WTC11 (cell line): ENCODE measurements around the gene ATP2C1. TPM values are rescaled to one million over a fixed set of nuclear protein-coding genes. Genes with fewer than 3 reads are reported as not detected.

ENCODE experiments used
- ATAC-seq: fragments of 200-7000 bp; cut with Tn5 transposase; 2 replicates; pipeline ENCODE4 v1.10.0; 2021; ENCODE audit warnings: mild to moderate bottlenecking, moderate library complexity
- CTCF ChIA-PET: fragments of 300-600 bp; sonication (Branson Sonifier 250); formaldehyde crosslinking; loops from one replicate; lab custom pipeline; 2021; ENCODE audit warnings: antibody characterized with exemption; lab: Charles Lee
- POLR2A ChIA-PET: fragments of 350-600 bp; sonication (Branson Sonifier 250); formaldehyde crosslinking; loops from one replicate; lab custom pipeline; 2021; ENCODE audit warnings: antibody characterized with exemption; lab: Charles Lee
- DNase-seq: peaks from one replicate; pipeline ENCODE4 v3.0.0; 2021; ENCODE audit warnings: low spot score
- H3K27ac Mint-ChIP-seq: 2 replicates; pipeline ENCODE4 v1.8.0; 2021; ENCODE audit warnings: mixed read lengths
- H3K27me3 Mint-ChIP-seq: 2 replicates; pipeline ENCODE4 v1.8.0; 2021; ENCODE audit warnings: low read depth, mild to moderate bottlenecking, moderate library complexity, mixed read lengths
- H3K36me3 Mint-ChIP-seq: 2 replicates; pipeline ENCODE4 v1.8.0; 2021; ENCODE audit warnings: mixed read lengths
- H3K4me1 Mint-ChIP-seq: 2 replicates; pipeline ENCODE4 v1.8.0; 2022; ENCODE audit warnings: mixed read lengths
- H3K4me3 Mint-ChIP-seq: 2 replicates; pipeline ENCODE4 v1.8.0; 2021; ENCODE audit warnings: mild to moderate bottlenecking, moderate library complexity, mixed read lengths
- H3K9me3 Mint-ChIP-seq: 2 replicates; pipeline ENCODE4 v1.8.0; 2021; ENCODE audit warnings: mixed read lengths
- ATF1 ChIP-seq: sonication (generic); formaldehyde crosslinking; IDR thresholded peaks from 2 replicates; pipeline ENCODE4 v1.8.1; 2023; ENCODE audit warnings: mild to moderate bottlenecking, moderate library complexity, missing genetic modification reagents
- EMX1 ChIP-seq: fragments of 250-450 bp; sonication (Bioruptor Pico); IDR thresholded peaks from 2 replicates; pipeline ENCODE4 v1.8.0; 2021; ENCODE audit warnings: mild to moderate bottlenecking
- ERG ChIP-seq: fragments of 250-450 bp; sonication (Bioruptor Pico); IDR thresholded peaks from 2 replicates; pipeline ENCODE4 v1.8.0; 2021; ENCODE audit warnings: mild to moderate bottlenecking
- ETV6 ChIP-seq: sonication (generic); formaldehyde crosslinking; IDR thresholded peaks from 2 replicates; pipeline ENCODE4 v1.8.1; 2022; ENCODE audit warnings: mild to moderate bottlenecking, missing genetic modification reagents
- FOXP1 ChIP-seq: sonication (generic); formaldehyde crosslinking; IDR thresholded peaks from 2 replicates; pipeline ENCODE4 v1.8.0; 2022; ENCODE audit warnings: missing genetic modification reagents, mild to moderate bottlenecking, moderate library complexity, borderline replicate concordance
- GRHL2 ChIP-seq: fragments of 250-450 bp; sonication (Bioruptor Pico); IDR thresholded peaks from 2 replicates; pipeline ENCODE4 v1.8.0; 2022; ENCODE audit warnings: mild to moderate bottlenecking, moderate library complexity; ENCODE audit not compliant: insufficient replicate concordance, severe bottlenecking
- GTF2I ChIP-seq: fragments of 250-450 bp; sonication (Bioruptor Pico); conservative IDR thresholded peaks from 2 replicates; pipeline ENCODE4 v1.4.0; 2021; ENCODE audit warnings: mild to moderate bottlenecking
- HMGXB4 ChIP-seq: sonication (generic); formaldehyde crosslinking; IDR thresholded peaks from 2 replicates; pipeline ENCODE4 v1.8.1; 2023; ENCODE audit warnings: mild to moderate bottlenecking, moderate library complexity, missing genetic modification reagents
- IRF1 ChIP-seq: sonication (generic); formaldehyde crosslinking; IDR thresholded peaks from 2 replicates; pipeline ENCODE4 v1.8.0; 2023; ENCODE audit warnings: missing genetic modification reagents
- JAZF1 ChIP-seq: fragments of 250-450 bp; sonication (Bioruptor Pico); IDR thresholded peaks from 2 replicates; pipeline ENCODE4 v1.9.0; 2021; ENCODE audit warnings: moderate library complexity, mild to moderate bottlenecking, inconsistent platforms
- NFATC4 ChIP-seq: fragments of 250-450 bp; sonication (Bioruptor Pico); IDR thresholded peaks from 2 replicates; pipeline ENCODE4 v1.9.0; 2021; ENCODE audit warnings: mild to moderate bottlenecking
- NR1H2 ChIP-seq: sonication (generic); formaldehyde crosslinking; IDR thresholded peaks from 2 replicates; pipeline ENCODE4 v1.9.0; 2021; ENCODE audit warnings: mild to moderate bottlenecking, moderate library complexity, missing genetic modification reagents
- PRDM15 ChIP-seq: sonication (generic); formaldehyde crosslinking; IDR thresholded peaks from 2 replicates; pipeline ENCODE4 v1.8.0; 2022; ENCODE audit warnings: missing genetic modification reagents
- RELA ChIP-seq: sonication (generic); formaldehyde crosslinking; IDR thresholded peaks from 2 replicates; pipeline ENCODE4 v1.8.1; 2022; ENCODE audit warnings: missing genetic modification reagents, mild to moderate bottlenecking, borderline replicate concordance
- SP1 ChIP-seq: sonication (generic); formaldehyde crosslinking; conservative IDR thresholded peaks from 2 replicates; pipeline ENCODE4 v1.8.1; 2022; ENCODE audit warnings: missing genetic modification reagents
- TP53 ChIP-seq: sonication (generic); formaldehyde crosslinking; IDR thresholded peaks from 2 replicates; pipeline ENCODE4 v1.8.1; 2023; ENCODE audit warnings: mild to moderate bottlenecking, missing genetic modification reagents
- ZMAT4 ChIP-seq: fragments of 250-450 bp; sonication (Bioruptor Pico); IDR thresholded peaks from 2 replicates; pipeline ENCODE4 v1.9.0; 2021; ENCODE audit warnings: mild to moderate bottlenecking
- ZNF121 ChIP-seq: sonication (generic); formaldehyde crosslinking; IDR thresholded peaks from 2 replicates; pipeline ENCODE4 v1.8.0; 2023; ENCODE audit warnings: missing genetic modification reagents
- ZNF138 ChIP-seq: sonication (generic); formaldehyde crosslinking; conservative IDR thresholded peaks from 2 replicates; pipeline ENCODE4 v1.8.1; 2022; ENCODE audit warnings: mild to moderate bottlenecking, moderate library complexity, missing genetic modification reagents
- ZNF396 ChIP-seq: fragments of 250-450 bp; sonication (Bioruptor Pico); IDR thresholded peaks from 2 replicates; pipeline ENCODE4 v1.8.0; 2021; ENCODE audit warnings: mild to moderate bottlenecking, moderate library complexity, borderline replicate concordance
- ZNF671 ChIP-seq: fragments of 250-450 bp; sonication (Bioruptor Pico); IDR thresholded peaks from 2 replicates; pipeline ENCODE4 v1.8.0; 2021; ENCODE audit warnings: mild to moderate bottlenecking
- ZSCAN18 ChIP-seq: fragments of 250-450 bp; sonication (Bioruptor Pico); IDR thresholded peaks from 2 replicates; pipeline ENCODE4 v2.1.2; 2022; ENCODE audit warnings: mild to moderate bottlenecking, moderate library complexity
- total RNA-seq: library from RNA; stranded (reverse); gene quantifications from 3 replicates; pipeline ENCODE4 v1.2.3, GENCODE V29; 2021
- TF ChIP-seq, protein P1 (sequence below): sonication (generic); formaldehyde crosslinking; conservative IDR thresholded peaks from 2 replicates; pipeline ENCODE4 v1.8.1; 2023; ENCODE audit warnings: mild to moderate bottlenecking, low read depth, missing genetic modification reagents, moderate library complexity
- TF ChIP-seq, protein P2 (sequence below): sonication (generic); formaldehyde crosslinking; IDR thresholded peaks from 2 replicates; pipeline ENCODE4 v1.8.1; 2022; ENCODE audit warnings: low read depth, mild to moderate bottlenecking, moderate library complexity, missing genetic modification reagents, borderline replicate concordance

Gene ATP2C1
- total RNA-seq, 1 experiment from 2014 or later: 62.5 TPM

DNA sequence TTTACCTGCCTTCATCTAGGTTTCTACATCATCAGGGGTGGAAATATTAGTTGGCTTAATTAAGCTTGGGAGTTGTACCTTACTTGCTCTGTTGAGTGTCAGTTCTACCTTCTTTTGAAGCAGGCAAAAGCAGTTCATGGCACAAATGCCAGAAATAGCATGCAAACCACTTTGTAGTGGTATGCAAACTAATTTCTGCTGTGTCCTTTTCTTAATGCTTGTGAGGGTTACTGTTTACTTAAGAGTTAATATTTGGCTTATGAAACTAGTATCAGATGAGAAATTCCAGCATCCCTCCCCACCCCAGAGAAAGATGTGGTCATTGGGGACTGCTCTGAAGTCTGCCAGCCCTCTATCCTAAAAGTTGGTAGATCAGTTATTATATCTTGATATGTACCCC, 7.1 kb downstream of the ATP2C1 start (continued):
- TF ChIP-seq, protein P1, sequence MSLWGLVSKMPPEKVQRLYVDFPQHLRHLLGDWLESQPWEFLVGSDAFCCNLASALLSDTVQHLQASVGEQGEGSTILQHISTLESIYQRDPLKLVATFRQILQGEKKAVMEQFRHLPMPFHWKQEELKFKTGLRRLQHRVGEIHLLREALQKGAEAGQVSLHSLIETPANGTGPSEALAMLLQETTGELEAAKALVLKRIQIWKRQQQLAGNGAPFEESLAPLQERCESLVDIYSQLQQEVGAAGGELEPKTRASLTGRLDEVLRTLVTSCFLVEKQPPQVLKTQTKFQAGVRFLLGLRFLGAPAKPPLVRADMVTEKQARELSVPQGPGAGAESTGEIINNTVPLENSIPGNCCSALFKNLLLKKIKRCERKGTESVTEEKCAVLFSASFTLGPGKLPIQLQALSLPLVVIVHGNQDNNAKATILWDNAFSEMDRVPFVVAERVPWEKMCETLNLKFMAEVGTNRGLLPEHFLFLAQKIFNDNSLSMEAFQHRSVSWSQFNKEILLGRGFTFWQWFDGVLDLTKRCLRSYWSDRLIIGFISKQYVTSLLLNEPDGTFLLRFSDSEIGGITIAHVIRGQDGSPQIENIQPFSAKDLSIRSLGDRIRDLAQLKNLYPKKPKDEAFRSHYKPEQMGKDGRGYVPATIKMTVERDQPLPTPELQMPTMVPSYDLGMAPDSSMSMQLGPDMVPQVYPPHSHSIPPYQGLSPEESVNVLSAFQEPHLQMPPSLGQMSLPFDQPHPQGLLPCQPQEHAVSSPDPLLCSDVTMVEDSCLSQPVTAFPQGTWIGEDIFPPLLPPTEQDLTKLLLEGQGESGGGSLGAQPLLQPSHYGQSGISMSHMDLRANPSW (CRISPR knock-in tag): no peak
- TF ChIP-seq ZSCAN18 (CRISPR knock-in tag): no peak
- no peak for TF ChIP-seq ZMAT4 (CRISPR knock-in tag)
- no peak for TF ChIP-seq ATF1 (CRISPR knock-in tag)

- POLR2A ChIA-PET: no interaction called here
- peaks cover 60% of the 10 kb centered on the region for H3K4me1 Mint-ChIP-seq
Observed at GRCh38 chr3:130901463-130902204, 7.8 kb downstream of the ATP2C1 start.

More at GRCh38 chr3:130901463-130902204, 7.8 kb downstream of the ATP2C1 start:
- Mint-ChIP-seq H3K9me3 (no peaks in the 10 kb centered on the region), H3K27me3 (no peaks in the 10 kb centered on the region), H3K36me3 (no peaks in the 10 kb centered on the region), H3K27ac (no peak overlapping the region; the same call in 1 of the 2 replicates), H3K4me3 (no peak overlapping the region)
- no peak for TF ChIP-seq RELA (CRISPR knock-in tag)
- no peak for TF ChIP-seq HMGXB4 (CRISPR knock-in tag)
- no peak for TF ChIP-seq FOXP1 (CRISPR knock-in tag)
- no peak for TF ChIP-seq ZNF671 (CRISPR knock-in tag)
- no peak for TF ChIP-seq GRHL2
- no peak for TF ChIP-seq ETV6 (CRISPR knock-in tag)
- TF ChIP-seq ERG (CRISPR knock-in tag): no peak
- TF ChIP-seq SP1: no peak
- TF ChIP-seq PRDM15 (CRISPR knock-in tag): no peak
- no peak for TF ChIP-seq IRF1 (CRISPR knock-in tag)
- TF ChIP-seq NFATC4: no peak
- no peak for TF ChIP-seq JAZF1
- TF ChIP-seq, protein P2, sequence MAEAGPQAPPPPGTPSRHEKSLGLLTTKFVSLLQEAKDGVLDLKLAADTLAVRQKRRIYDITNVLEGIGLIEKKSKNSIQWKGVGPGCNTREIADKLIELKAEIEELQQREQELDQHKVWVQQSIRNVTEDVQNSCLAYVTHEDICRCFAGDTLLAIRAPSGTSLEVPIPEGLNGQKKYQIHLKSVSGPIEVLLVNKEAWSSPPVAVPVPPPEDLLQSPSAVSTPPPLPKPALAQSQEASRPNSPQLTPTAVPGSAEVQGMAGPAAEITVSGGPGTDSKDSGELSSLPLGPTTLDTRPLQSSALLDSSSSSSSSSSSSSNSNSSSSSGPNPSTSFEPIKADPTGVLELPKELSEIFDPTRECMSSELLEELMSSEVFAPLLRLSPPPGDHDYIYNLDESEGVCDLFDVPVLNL (CRISPR knock-in tag): no peak
- no peak for TF ChIP-seq ZNF138 (CRISPR knock-in tag)
- no peak for TF ChIP-seq NR1H2 (CRISPR knock-in tag)
- TF ChIP-seq EMX1 (CRISPR knock-in tag): no peak
- TF ChIP-seq TP53: no peak
- TF ChIP-seq ZNF121 (CRISPR knock-in tag): no peak
- no peak for TF ChIP-seq GTF2I (CRISPR knock-in tag)
- TF ChIP-seq ZNF396 (CRISPR knock-in tag): no peak
- ATAC-seq (peak; percentile 33), DNase-seq (no peak)
- CTCF ChIA-PET: no interaction called here
